HG03442 (cell line): ENCODE data around the gene ERBB4.

Source experiments
- ATAC-seq: cut with Tn5 transposase; IDR thresholded peaks from one replicate; pipeline ENCODE4 v1.9.1; 2021; ENCODE audit warnings: mild to moderate bottlenecking, moderate library complexity; ENCODE audit not compliant: unreplicated experiment

Gene ERBB4

GRCh38 chr2:211846714-211847113 is 691.9 kb downstream of the ERBB4 start:
- no peak for ATAC-seq

DNA sequence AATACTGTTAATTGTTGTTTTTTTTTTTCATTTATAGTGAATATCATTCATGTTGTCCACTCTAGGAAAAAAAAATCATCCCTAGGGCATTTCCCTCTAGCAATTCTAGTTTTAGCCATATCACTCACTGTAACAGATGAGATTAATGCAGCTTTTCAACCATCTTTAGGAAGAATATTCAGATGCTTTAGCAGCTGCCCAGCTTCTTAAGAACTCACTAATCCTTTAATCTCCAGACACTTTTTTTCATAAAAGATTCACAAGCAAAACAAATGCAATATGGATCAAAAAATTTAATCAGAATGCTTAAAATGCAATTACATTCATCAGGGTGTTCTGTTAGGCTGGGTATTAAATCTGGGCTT is 692.6 kb downstream of the ERBB4 start:
- no peak for ATAC-seq

DNA sequence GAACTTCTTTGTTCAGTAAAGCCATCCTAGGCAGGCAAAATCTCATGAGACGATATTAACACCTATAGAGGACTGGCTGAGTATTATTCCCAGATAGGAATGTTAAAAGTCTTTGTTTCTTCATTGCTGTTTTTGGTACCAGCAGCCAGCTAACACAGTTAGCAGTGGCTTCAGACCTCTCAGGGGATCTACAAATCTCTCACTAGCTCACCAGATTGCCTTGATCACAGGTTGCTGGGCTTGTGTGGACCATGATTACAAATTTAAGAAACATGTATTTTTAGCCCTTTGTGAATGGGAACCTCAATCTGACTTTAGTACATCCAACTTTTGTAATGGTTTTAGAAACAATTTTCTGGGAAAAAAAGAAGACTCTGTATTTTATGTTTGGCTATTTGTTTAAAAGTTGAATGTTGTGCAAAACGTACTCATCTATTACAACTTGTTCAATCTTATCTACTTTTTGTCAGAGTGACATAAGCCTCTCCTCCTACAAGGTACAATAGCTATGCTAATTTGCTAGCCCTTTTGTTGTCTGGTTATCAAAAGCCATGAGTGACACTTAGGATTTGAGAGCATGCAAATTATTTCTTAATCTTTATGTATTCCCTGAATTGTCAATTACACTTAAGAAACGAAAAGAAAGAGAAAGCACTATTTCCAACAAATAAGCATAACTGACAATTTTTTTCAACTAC is 693.1 kb downstream of the ERBB4 start:
- ATAC-seq, result no peak

GRCh38 chr2:211837706-211838105 is 700.9 kb downstream of the ERBB4 start:
- ATAC-seq, result no peak

DNA sequence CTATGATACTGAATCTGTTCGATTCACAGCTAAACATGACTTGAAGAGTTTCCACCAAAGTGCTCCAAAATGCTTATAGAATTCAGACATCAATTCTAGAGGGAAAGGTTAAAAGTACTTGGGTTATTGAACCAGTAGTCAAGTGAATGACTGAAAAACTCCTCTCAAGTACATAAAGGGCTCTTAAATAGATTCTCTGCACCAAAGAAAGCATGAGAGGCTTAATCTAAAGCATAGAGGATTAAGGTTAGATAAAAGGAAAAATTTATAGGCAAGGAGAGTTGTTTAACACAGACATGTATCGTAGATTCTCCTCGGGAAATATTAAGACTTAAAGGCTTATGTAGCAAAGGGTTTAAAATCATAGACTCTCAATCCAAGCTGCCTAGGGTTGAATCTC is 701.4 kb downstream of the ERBB4 start:
- ATAC-seq, result no peak

DNA sequence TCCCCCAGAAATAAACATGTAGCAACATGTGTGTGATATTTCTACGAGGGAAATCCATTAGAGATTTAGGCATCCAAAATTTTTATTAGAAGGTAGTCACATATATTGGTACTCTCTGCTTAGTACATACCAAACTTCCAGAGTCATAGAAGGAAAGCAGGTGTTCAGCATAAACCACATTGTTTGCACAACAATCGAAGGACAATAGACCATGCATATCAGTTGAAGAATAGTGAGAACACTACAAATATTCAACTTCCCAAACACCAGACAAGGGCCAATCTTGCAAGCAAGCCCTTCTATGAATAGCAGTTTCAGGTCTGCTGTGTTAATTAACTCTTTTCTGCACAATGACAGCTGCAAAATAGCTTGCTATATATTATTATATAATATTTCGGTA is 702.2 kb downstream of the ERBB4 start:
- ATAC-seq, result peak; percentile 36

DNA sequence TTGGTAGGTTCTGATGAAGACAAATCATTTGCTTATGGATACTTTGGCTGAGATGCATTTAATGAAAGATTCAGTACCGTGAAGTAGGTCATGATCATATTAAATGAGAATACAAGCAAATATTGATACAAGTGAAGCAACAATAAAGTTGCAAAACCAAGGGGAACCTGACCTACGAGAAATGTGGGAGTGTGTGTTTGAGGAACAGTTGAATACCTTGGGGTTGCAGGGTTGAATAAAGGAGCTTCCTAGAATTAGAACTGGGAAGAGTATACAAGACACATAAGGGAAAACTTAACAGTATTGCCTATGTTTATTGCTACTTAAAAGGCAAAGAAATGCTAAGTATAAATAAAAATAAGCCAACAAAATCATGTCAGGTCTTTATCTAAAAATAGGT is 702.9 kb downstream of the ERBB4 start:
- ATAC-seq, result no peak

GRCh38 chr2:211833582-211834279 is 704.9 kb downstream of the ERBB4 start:
- no peak for ATAC-seq

DNA sequence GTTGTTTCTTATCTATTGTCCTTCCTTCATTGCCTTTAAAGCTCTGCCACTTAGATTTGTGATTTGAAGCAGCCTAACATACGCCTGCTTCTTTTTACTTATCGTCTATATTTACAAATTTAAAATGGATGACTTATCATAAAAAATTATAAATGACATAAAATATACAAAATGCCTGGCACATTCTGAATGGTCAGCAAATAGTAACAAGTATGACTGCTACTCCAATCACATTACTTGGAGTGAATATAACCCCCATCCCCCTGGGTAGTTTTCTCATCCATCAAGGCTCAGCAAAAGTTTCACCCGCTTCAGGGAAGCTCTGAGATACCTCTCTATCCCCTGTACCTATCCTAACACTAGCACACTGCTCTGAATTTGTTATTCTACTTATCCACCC is 708.9 kb downstream of the ERBB4 start:
- no peak for ATAC-seq

- ATAC-seq, result no peak
These were observed 714.6 kb downstream of the ERBB4 start for GRCh38 chr2:211823886-211824479.

DNA sequence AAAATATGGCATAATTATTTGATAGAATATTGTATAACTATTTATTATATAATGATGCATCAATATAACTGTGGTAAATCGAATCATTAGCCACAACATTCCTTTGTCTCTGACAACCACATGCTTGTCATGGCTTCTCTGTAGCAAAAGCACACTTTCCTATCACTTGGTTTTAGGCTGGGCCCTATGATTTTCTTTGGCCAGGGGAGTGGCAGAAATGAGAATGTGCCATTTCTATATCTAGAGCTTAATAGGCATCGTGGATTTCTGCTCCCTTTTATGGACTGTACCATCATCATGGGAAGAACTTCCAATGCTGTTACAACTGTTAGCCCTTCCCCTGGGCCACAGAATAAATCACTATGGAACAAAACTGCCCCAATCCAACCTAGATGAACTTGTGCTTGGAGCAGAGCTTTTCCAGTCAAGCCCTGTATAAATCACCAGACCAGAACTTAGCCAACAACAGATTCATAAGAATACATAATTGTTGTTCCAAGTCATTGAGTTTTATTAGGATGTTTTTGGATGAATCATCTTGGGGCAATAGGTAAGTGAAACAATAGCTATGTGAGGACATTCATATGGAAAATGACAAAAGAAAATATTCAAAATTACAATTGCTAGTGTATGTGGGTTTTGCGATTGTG is 715.8 kb downstream of the ERBB4 start:
- no peak for ATAC-seq

- no peak for ATAC-seq
These were observed 721.8 kb downstream of the ERBB4 start for GRCh38 chr2:211816754-211817153.

DNA sequence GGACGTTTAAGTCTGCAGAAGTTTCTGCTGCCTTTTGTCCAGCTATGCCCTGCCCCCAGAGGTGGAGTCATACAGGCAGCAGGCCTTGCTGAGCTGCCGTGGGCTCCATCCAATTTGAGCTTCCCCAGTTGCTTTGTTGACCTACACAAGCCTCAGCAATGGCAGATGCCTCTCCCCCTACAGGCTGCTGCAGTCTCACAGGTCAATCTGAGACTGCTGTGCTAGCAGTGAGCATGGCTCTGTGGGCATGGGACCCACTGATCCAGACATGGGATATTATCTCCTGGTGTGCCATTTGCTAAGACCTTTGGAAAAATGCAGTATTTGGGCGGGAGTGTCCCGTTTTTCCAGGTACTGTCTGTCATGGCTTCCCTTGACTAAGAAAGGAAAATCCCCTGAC is 726.0 kb downstream of the ERBB4 start:
- no peak for ATAC-seq

DNA sequence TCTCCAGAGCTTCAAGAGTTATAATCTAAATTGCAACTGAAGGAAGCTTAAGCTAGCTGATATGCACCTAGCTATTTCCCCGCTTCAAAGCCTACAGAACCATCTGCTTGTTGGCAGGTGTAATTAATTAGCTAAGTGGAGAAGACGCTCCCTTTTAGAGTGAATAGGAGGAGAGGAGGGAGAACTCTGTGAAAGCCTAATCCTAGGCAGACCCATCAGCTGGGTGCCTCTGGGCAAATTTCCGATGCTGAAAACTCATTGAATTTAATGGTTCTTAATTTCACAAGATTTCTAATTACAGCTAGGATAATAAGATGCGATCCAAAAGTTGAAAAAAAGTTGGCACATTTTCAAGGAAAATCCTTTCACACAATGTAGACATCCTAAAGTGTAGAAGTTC is 735.9 kb downstream of the ERBB4 start:
- ATAC-seq, result no peak

DNA sequence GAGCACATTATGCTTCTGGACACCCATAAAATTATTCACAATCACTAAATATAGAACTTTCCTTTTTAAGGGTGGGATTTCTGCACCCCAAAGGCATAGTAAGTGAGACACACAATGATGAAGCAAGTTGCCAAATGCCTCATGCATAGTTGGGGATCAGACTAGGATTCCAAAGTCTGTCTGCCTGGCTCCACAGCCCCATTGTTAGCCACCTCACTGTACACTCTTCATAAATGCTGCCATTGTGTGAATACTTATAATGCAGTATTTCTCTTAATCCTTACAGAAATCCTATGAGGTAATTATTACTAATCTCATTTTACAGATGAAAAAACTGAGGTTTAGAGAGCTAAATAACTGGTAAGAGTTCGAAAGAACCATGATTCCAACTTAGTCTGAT is 738.6 kb downstream of the ERBB4 start:
- no peak for ATAC-seq

DNA sequence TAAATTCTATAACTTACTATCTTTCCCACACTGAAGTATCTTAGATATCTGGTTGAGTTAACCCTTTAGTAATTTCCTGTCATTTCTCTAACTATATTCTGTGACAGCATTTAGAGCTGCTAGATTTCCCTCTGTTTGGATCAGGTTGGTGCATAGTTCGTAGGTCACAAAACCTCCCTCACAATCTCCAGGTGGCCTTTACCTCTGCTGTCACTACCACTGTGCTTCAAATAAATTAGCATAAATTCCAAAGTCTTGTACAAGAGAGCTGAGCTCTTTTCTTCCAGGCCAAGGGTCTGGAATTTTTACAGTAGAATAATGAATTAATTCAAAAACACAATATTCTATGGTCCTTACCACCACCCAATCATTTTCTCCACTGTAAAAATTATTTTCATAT is 739.7 kb downstream of the ERBB4 start:
- no peak for ATAC-seq

GRCh38 chr2:211793690-211794089 is 744.9 kb downstream of the ERBB4 start:
- ATAC-seq, result no peak

GRCh38 chr2:211789982-211790381 is 748.6 kb downstream of the ERBB4 start:
- ATAC-seq, result no peak

GRCh38 chr2:211766689-211767088 is 771.9 kb downstream of the ERBB4 start:
- ATAC-seq, result no peak

DNA sequence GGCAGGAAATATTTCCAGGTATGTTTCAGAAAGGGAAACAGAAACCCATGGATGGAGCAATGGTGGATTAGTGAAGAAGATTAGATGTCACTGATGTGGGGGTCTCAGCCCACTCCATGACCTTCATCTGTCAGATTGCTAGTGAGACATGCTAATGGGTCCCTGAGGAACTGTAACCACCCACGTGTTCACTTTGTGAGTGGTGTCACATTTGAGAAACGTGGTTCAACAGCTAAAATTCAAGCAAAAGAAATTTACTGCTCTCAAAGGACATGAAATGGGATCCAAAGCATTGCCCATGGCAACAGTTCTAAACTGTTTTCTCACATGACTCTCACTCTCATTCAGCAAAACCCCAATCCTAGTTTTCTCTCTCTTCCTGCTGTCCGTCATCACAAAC is 776.1 kb downstream of the ERBB4 start:
- ATAC-seq, result no peak

DNA sequence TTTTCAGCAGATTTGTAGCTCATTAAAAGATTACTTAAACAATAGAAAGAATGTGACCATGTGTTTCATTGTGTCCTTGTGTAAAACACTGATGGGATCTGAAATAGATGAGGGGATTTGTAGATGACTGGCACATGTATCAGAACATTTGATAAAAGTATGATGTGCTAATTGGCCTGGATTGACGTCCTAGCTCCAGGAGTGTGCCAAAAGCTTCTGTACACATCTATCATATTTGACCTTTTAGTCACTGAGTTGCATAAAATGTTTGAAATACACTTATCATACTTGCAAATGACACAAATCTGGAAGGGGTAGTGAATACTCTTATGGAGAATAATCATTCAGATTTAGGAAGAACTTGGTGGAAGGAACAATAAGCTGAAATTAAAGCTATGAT is 778.5 kb downstream of the ERBB4 start:
- no peak for ATAC-seq

- no peak for ATAC-seq
These were observed 782.3 kb downstream of the ERBB4 start for GRCh38 chr2:211756266-211756665.
